Hepatocyte (in vitro differentiated cells): Measurements from ENCODE around the gene SARS2. TPM values are rescaled to one million over a fixed set of nuclear protein-coding genes. Genes with fewer than 3 reads are reported as not detected.

Experiments used
- DNase-seq: peaks from one replicate; pipeline ENCODE4 v3.0.0-alpha.2; 2016; ENCODE audit warnings: low spot score
- H2AFZ ChIP-seq: fragments of 200-600 bp; sonication (generic); 2 replicates; pipeline ENCODE4 v1.6.0; 2016; ENCODE audit warnings: antibody characterized with exemption, mild to moderate bottlenecking
- H3K27ac ChIP-seq: fragments of 200-600 bp; sonication (generic); 2 replicates; pipeline ENCODE4 v1.5.1; 2016; ENCODE audit warnings: mild to moderate bottlenecking
- H3K27me3 ChIP-seq: fragments of 200-600 bp; sonication (generic); 2 replicates; pipeline ENCODE4 v1.6.1; 2016
- H3K36me3 ChIP-seq: fragments of 200-600 bp; sonication (generic); replicated peaks from 2 replicates; pipeline ENCODE4 v1.5.1; 2016; ENCODE audit warnings: low read depth; ENCODE audit not compliant: insufficient read depth
- H3K4me1 ChIP-seq: fragments of 200-600 bp; sonication (generic); 2 replicates; pipeline ENCODE4 v1.5.1; 2016; ENCODE audit warnings: mild to moderate bottlenecking, moderate library complexity; ENCODE audit not compliant: insufficient read depth
- H3K4me2 ChIP-seq: fragments of 200-600 bp; sonication (generic); 2 replicates; pipeline ENCODE4 v1.6.0; 2016
- H3K4me3 ChIP-seq: fragments of 200-600 bp; sonication (generic); 2 replicates; pipeline ENCODE4 v1.5.1; 2016; ENCODE audit warnings: mild to moderate bottlenecking
- H3K79me2 ChIP-seq: fragments of 200-600 bp; sonication (generic); 2 replicates; pipeline ENCODE4 v1.6.0; 2017; ENCODE audit warnings: mild to moderate bottlenecking
- H3K9me2 ChIP-seq: fragments of 200-600 bp; sonication (generic); replicated peaks from 2 replicates; pipeline ENCODE4 v1.6.0; 2017; ENCODE audit warnings: mild to moderate bottlenecking; ENCODE audit not compliant: insufficient read depth
- H3K9me3 ChIP-seq: fragments of 200-600 bp; sonication (generic); 2 replicates; pipeline ENCODE4 v1.5.1; 2016; ENCODE audit warnings: low read depth, mild to moderate bottlenecking
- H4K20me1 ChIP-seq: fragments of 200-600 bp; sonication (generic); 2 replicates; pipeline ENCODE4 v1.6.0; 2016; ENCODE audit warnings: mild to moderate bottlenecking; ENCODE audit not compliant: insufficient read depth, poor library complexity, severe bottlenecking
- EZH2 ChIP-seq: fragments of 200-600 bp; sonication (generic); IDR thresholded peaks from 2 replicates; pipeline ENCODE4 v1.6.1; 2016; ENCODE audit warnings: antibody characterized with exemption, mild to moderate bottlenecking, borderline replicate concordance
- EZH2phosphoT487 ChIP-seq: fragments of 200-600 bp; sonication (generic); IDR thresholded peaks from one replicate; pipeline ENCODE4 v1.6.1; 2018; ENCODE audit warnings: antibody characterized with exemption, mild to moderate bottlenecking, low read depth, moderate library complexity; ENCODE audit not compliant: unreplicated experiment, severe bottlenecking
- WGBS: methylation state at CpG from one replicate; pipeline ENCODE4 v1.1.6; 2016; ENCODE audit warnings: low lambda C conversion rate; ENCODE audit errors: missing lambda C conversion rate; 5-methylcytosine and 5-hydroxymethylcytosine counted together
- polyA plus RNA-seq: library from polyadenylated mRNA; unstranded; fragments of >200 nt; fragmentation: Nextera tagmentation; extraction: Ambion mirVana; gene quantifications from 2 replicates; pipeline ENCODE4 v1.2.1, GENCODE V29; 2016
- total RNA-seq: library from RNA; depleted of rRNA; stranded (reverse); fragments of >200 nt; gene quantifications from 2 replicates; pipeline ENCODE4 v1.2.3, GENCODE V29; 2014
- TF ChIP-seq, protein P1 (sequence below): fragments of 200-600 bp; sonication (generic); IDR thresholded peaks from 2 replicates; pipeline ENCODE4 v1.5.1; 2016; ENCODE audit warnings: antibody characterized with exemption, mild to moderate bottlenecking; ENCODE audit not compliant: poor library complexity

SARS2 gene
- total and polyA plus RNA-seq, 2 experiments from 2014 or later = 24.2 to 47.7 TPM

DNA sequence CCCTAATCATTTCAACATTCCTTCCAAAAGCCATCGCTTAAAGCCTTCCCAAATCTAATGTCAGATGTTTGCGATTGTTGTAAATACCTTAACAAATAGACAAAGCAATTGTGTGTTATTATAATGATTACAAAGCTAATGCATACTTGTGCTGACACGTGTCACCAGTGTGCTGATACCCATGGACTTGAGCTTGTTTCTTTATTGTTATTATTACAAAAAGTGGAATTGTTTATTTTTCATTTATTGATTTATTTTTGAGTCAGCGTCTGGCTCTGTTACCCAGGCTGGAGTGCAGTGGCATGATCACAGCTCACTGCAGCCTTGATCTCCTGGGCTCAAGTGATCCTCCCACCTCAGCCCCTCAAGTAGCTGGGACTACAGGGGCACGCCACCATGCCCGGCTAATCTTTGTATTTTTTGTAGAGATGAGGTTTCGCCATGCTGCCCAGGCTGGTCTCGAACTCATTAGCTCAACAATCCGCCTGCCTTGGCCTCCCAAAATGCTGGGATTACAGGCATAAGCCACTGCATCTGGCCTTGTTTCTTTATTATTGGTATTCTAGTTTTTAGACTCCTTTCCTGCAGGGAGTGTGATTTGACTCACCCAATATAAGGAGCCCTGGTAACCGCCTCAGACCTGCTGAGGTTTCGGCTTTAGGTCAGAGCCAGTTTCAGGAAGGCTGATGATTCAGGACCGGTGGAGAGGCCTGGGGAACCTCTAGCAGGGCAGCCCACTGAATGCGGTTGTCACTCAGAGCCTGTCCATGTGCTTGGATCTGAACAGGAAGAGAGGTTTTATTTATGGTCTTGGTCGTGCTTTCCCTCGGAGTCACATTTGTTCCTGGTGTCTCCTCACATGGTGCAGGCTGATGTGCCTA lies 47.1 kb upstream of the SARS2 start:
- Histone ChIP-seq H3K79me2 (peaks cover 20% of the 10 kb centered on the region), H3K27ac (peak overlapping the region; percentile 99), H3K4me3 (no peak overlapping the region), H3K4me2 (peak overlapping the region; percentile 79), H3K9me2 (no peaks in the 10 kb centered on the region), H3K4me1 (peaks cover 24% of the 10 kb centered on the region), H3K9me3 (no peaks in the 10 kb centered on the region), H4K20me1 (no peaks in the 10 kb centered on the region), H3K36me3 (no peaks in the 10 kb centered on the region), H3K27me3 (no peaks in the 10 kb centered on the region), H2AFZ (no peak overlapping the region)
- TF ChIP-seq, protein P1, sequence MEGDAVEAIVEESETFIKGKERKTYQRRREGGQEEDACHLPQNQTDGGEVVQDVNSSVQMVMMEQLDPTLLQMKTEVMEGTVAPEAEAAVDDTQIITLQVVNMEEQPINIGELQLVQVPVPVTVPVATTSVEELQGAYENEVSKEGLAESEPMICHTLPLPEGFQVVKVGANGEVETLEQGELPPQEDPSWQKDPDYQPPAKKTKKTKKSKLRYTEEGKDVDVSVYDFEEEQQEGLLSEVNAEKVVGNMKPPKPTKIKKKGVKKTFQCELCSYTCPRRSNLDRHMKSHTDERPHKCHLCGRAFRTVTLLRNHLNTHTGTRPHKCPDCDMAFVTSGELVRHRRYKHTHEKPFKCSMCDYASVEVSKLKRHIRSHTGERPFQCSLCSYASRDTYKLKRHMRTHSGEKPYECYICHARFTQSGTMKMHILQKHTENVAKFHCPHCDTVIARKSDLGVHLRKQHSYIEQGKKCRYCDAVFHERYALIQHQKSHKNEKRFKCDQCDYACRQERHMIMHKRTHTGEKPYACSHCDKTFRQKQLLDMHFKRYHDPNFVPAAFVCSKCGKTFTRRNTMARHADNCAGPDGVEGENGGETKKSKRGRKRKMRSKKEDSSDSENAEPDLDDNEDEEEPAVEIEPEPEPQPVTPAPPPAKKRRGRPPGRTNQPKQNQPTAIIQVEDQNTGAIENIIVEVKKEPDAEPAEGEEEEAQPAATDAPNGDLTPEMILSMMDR = no peak
- TF ChIP-seq EZH2 (no peak), EZH2phosphoT487 (no peak)
- peak; percentile 53 for DNase-seq
- 62% methylated on average over 15 of the region's 15 CpGs for WGBS

DNA sequence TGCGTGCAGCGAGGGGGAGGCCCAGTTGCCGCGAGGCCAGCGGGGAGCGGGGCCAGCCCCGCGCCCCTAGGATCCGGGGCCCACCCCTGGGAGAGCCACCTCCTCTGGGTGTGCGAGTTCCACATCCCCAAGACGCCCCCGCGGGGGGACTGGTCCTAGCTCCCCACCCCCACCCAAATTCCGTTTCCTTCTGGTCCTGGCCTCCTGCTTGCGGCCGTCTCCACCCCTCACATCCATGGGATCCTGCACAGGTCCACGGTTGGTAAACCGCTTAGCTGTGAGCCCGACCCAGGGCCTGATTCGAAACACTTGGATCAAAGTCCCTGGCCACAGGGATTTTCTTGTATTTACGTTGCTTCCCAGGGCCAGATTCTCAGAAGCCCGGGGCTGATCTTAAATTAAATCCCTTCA lies 45.3 kb upstream of the SARS2 start:
- H2AFZ ChIP-seq = peak overlapping the region; percentile 55
- no peak for TF ChIP-seq EZH2phosphoT487
- TF ChIP-seq, protein P1 = no peak
- no peak for TF ChIP-seq EZH2
- peak; percentile 70 for DNase-seq

DNA sequence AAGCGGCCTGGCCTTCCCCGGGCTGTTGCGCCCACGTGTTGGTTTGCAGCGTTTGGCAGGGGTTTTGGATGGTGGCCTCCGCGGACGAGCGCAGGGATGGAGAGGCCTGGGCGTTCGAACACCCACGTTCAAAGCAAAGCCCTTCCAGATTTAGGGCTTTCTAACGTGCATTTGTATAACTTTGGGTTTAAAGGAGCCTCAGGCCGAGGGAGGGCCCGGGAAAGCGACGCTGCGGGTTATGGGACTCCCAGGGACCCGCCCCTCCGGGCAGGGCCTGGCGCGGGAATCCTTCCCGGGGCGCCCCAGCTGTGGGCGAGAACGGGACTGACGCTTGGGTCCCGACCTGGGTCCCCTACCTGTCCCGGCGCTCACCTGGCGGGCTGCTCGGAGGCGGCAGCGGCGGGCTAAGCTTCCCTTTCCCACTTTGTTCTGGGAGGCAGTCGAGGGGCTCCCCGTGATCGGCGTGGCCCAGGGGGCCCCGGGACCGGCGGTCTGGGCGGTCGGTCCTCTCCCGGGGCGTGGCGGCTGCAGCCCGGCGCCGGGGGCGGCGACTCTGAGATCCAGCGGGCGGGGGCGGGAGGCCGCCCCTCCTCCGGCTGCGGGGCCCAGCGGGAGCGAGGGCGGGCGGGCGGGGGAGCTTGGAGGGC lies 44.8 kb upstream of the SARS2 start, which contains the start of gene FBXO17:
TSS of gene FBXO17 (minus strand) at position 529 of the 647 bp plus-strand sequence. CDS start 25,423 bp downstream, outside the sequence.
- H3K79me2 ChIP-seq = peaks cover 43% of the 10 kb centered on the region
- H3K27me3 ChIP-seq = no peaks in the 10 kb centered on the region
- H3K9me2 ChIP-seq = no peaks in the 10 kb centered on the region
- WGBS = 1% methylated on average over 41 of the region's 63 CpGs
- no peaks in the 10 kb centered on the region for H3K9me3 ChIP-seq
- peak; percentile 90 for DNase-seq
- H4K20me1 ChIP-seq = no peaks in the 10 kb centered on the region
- H3K4me3 ChIP-seq = peak within 1 kb of the TSS; percentile 71
- H2AFZ ChIP-seq = peak within 1 kb of the TSS; percentile 55
- H3K4me1 ChIP-seq = peaks cover 24% of the 10 kb centered on the region
- no peaks in the 10 kb centered on the region for H3K36me3 ChIP-seq
- peak within 1 kb of the TSS; percentile 99 for H3K27ac ChIP-seq
- TF ChIP-seq EZH2 = no peak
- TF ChIP-seq, protein P1 = no peak
- no peak for TF ChIP-seq EZH2phosphoT487
- peak within 1 kb of the TSS; percentile 79 for H3K4me2 ChIP-seq

More for the DNA sequence above, 45.3 kb upstream of the SARS2 start:
- Histone ChIP-seq H3K4me2 (peak overlapping the region; percentile 79), H3K4me3 (peak overlapping the region; percentile 4), H3K79me2 (peaks cover 38% of the 10 kb centered on the region), H3K36me3 (no peaks in the 10 kb centered on the region), H3K4me1 (peaks cover 24% of the 10 kb centered on the region), H4K20me1 (no peaks in the 10 kb centered on the region), H3K9me3 (no peaks in the 10 kb centered on the region), H3K9me2 (no peaks in the 10 kb centered on the region), H3K27ac (peak overlapping the region; percentile 99), H3K27me3 (no peaks in the 10 kb centered on the region)
- 8% methylated on average over 8 of the region's 22 CpGs for WGBS
